ENCODE measurements around the gene RTL10. TPM values are rescaled to one million over a fixed set of nuclear protein-coding genes. Genes with fewer than 3 reads are reported as not detected.

Gene RTL10
- polyA plus RNA-seq, 1 donor (not counting 4 experiments of a cell fraction or from before 2014, with no cell fraction given), result 12.9 TPM

- DNase-seq (ENCODE audit: low read depth, low spot score) (no peak), FAIRE-seq (no peak)
- no peaks in the 10 kb centered on the region for H3K9me1 ChIP-seq (ENCODE audit: control insufficient read depth, extremely low read depth, insufficient read depth, low read length)
- TF ChIP-seq CTCF (optimal IDR thresholded peaks at IDR 0.05 in 1 of 3, IDR thresholded peaks at IDR 0.05 in 1 of 3, conservative IDR thresholded peaks at IDR 0.05 in 1 of 3; ENCODE audit: extremely low read depth in 1 of 3, insufficient read depth in 2 of 3, low read length in 3 of 3) (no peak), EZH2 (IDR thresholded peaks at IDR 0.05; ENCODE audit: low read length) (no peak)
- no peaks in the 10 kb centered on the region for H3K27me3 ChIP-seq (ENCODE audit: control insufficient read depth, extremely low read depth, insufficient read depth, low read length)
- H3K9me3 ChIP-seq (ENCODE audit: control insufficient read depth, low read depth, low read length), result no peaks in the 10 kb centered on the region
- dilution Hi-C loops (cut with MboI; ENCODE audit: extremely low pct_ligation_motif_present, low sequenced_read_pairs), result no loop called here
- H3K4me3 ChIP-seq (ENCODE audit: control insufficient read depth in 2 of 3, extremely low read depth in 1 of 3, insufficient read depth in 2 of 3, low read depth in 1 of 3, low read length in 3 of 3), result no peak overlapping the region
- peaks cover 13% of the 10 kb centered on the region for H3K4me1 ChIP-seq (ENCODE audit: control insufficient read depth, extremely low read depth, insufficient read depth, low read length)
- H3K36me3 ChIP-seq (ENCODE audit: control insufficient read depth in 2 of 2, extremely low read depth in 1 of 2, insufficient read depth in 2 of 2, low read length in 2 of 2), result no peaks in the 10 kb centered on the region
- no peaks in the 10 kb centered on the region for H3K79me2 ChIP-seq (ENCODE audit: control insufficient read depth, insufficient read depth, low read length)
- no peak overlapping the region for H3K4me2 ChIP-seq (ENCODE audit: control insufficient read depth, extremely low read depth, insufficient read depth, low read depth, low read length)
- no peak overlapping the region for H2AFZ ChIP-seq (ENCODE audit: control insufficient read depth, low read length)
- H3K27ac ChIP-seq (ENCODE audit: control insufficient read depth, insufficient read depth, low read length), result no peak overlapping the region
- H3K9ac ChIP-seq (ENCODE audit: control insufficient read depth, extremely low read depth, insufficient read depth, low read length), result no peak overlapping the region
- H4K20me1 ChIP-seq (ENCODE audit: control insufficient read depth, extremely low read depth, insufficient read depth, low read length), result no peaks in the 10 kb centered on the region
These were observed 9.9 kb upstream of the RTL10 start for GRCh38 chr22:19864538-19865106.

GRCh38 chr22:19863571-19863970, 8.9 kb upstream of the RTL10 start:
- H3K79me2 ChIP-seq (ENCODE audit: control insufficient read depth, insufficient read depth, low read length), result no peaks in the 10 kb centered on the region
- no peak for TF ChIP-seq EZH2 (IDR thresholded peaks at IDR 0.05; ENCODE audit: low read length)
- no peak for TF ChIP-seq CTCF (optimal IDR thresholded peaks at IDR 0.05 in 1 of 3, IDR thresholded peaks at IDR 0.05 in 1 of 3, conservative IDR thresholded peaks at IDR 0.05 in 1 of 3; ENCODE audit: extremely low read depth in 1 of 3, insufficient read depth in 2 of 3, low read length in 3 of 3)
- H3K4me3 ChIP-seq (ENCODE audit: control insufficient read depth in 2 of 3, extremely low read depth in 1 of 3, insufficient read depth in 2 of 3, low read depth in 1 of 3, low read length in 3 of 3), result no peak overlapping the region
- H3K9me3 ChIP-seq (ENCODE audit: control insufficient read depth, low read depth, low read length), result no peaks in the 10 kb centered on the region
- no peak overlapping the region for H3K27ac ChIP-seq (ENCODE audit: control insufficient read depth, insufficient read depth, low read length)
- H3K27me3 ChIP-seq (ENCODE audit: control insufficient read depth, extremely low read depth, insufficient read depth, low read length), result no peaks in the 10 kb centered on the region
- H3K4me2 ChIP-seq (ENCODE audit: control insufficient read depth, extremely low read depth, insufficient read depth, low read depth, low read length), result no peak overlapping the region
- H3K4me1 ChIP-seq (ENCODE audit: control insufficient read depth, extremely low read depth, insufficient read depth, low read length), result peaks cover 3% of the 10 kb centered on the region
- H4K20me1 ChIP-seq (ENCODE audit: control insufficient read depth, extremely low read depth, insufficient read depth, low read length), result no peaks in the 10 kb centered on the region
- no peaks in the 10 kb centered on the region for H3K36me3 ChIP-seq (ENCODE audit: control insufficient read depth in 2 of 2, extremely low read depth in 1 of 2, insufficient read depth in 2 of 2, low read length in 2 of 2)
- H3K9me1 ChIP-seq (ENCODE audit: control insufficient read depth, extremely low read depth, insufficient read depth, low read length), result no peaks in the 10 kb centered on the region
- no peak overlapping the region for H2AFZ ChIP-seq (ENCODE audit: control insufficient read depth, low read length)
- FAIRE-seq (no peak), DNase-seq (ENCODE audit: low read depth, low spot score) (no peak)
- dilution Hi-C loops (cut with MboI; ENCODE audit: extremely low pct_ligation_motif_present, low sequenced_read_pairs), result no loop called here
- H3K9ac ChIP-seq (ENCODE audit: control insufficient read depth, extremely low read depth, insufficient read depth, low read length), result no peak overlapping the region
